K562 (cell line): ENCODE data around the gene SC5D. TPM values are rescaled to one million over a fixed set of nuclear protein-coding genes. Genes with fewer than 3 reads are reported as not detected.

ENCODE experiments used
- ATAC-seq: fragments of 200-7000 bp; cut with Tn5 transposase; 3 replicates; pipeline ENCODE4 v1.9.1; 2020; ENCODE audit warnings: moderate library complexity
- BruUV-seq: library from RNA; stranded (reverse); fragments of 400-500 nt; replicated peaks from 2 replicates; lab custom pipeline; 2021; lab: Mats Ljungman, UMichigan
- CTCF ChIA-PET: fragments of 300-600 bp; formaldehyde crosslinking; extraction: SDS; loops from one replicate; lab custom pipeline; 2021; ENCODE audit warnings: low intra/inter-chr PET ratio; lab: Yijun Ruan, JAX
- POLR2A ChIA-PET: fragments of 300-600, 350-650 bp; sonication (Branson Sonifier 250); formaldehyde crosslinking; extraction: SDS; loops from one replicate; lab custom pipeline; 2021; ENCODE audit warnings: antibody characterized with exemption, inconsistent platforms; lab: Yijun Ruan, JAX
- DNase-seq, 4 experiments: peaks; one replicate each; pipeline versions ENCODE4 v3.0.0 to v3.0.0-alpha.2; 2011 to 2018; ENCODE audit warnings: low spot score in 3 of 4, mixed read lengths in 3 of 4; ENCODE audit errors: extremely low read depth in 1 of 4
- FAIRE-seq: peaks from 2 replicates; lab custom pipeline; 2011; peaks lifted over from hg19 to GRCh38; lab: Jason Lieb, UNC
- H2AFZ ChIP-seq: 2 replicates; pipeline ENCODE4 v1.6.0; 2011; ENCODE audit warnings: low read depth, low read length, control low read depth, inconsistent platforms
- H3K27ac ChIP-seq: fragments of 200-600 bp; 3 replicates; pipeline ENCODE4 v1.8.0; 2011; ENCODE audit warnings: low read depth, mild to moderate bottlenecking, control low read depth, inconsistent platforms, low read length, moderate library complexity, mixed read lengths; ENCODE audit errors: extremely low read depth
- H3K27me3 ChIP-seq, 2 experiments: fragments of 300-600 bp in 1 of 2; 2 replicates in 1 of 2; 3 replicates in 1 of 2; pipeline versions ENCODE4 v1.6.0 to v1.8.0; 2011; ENCODE audit warnings: inconsistent platforms in 2 of 2, low read length in 2 of 2, mild to moderate bottlenecking in 1 of 2, mixed read lengths in 1 of 2, moderate library complexity in 1 of 2; ENCODE audit not compliant: control insufficient read depth in 2 of 2, insufficient read depth in 2 of 2
- H3K36me3 ChIP-seq: fragments of 300-600 bp; 3 replicates; pipeline ENCODE4 v1.8.0; 2011; ENCODE audit warnings: mild to moderate bottlenecking, low read length, inconsistent platforms; ENCODE audit not compliant: control insufficient read depth, insufficient read depth
- H3K4me1 ChIP-seq, 2 experiments: fragments of 200-600 bp in 1 of 2; replicated peaks in 1 of 2; 2 replicates in 1 of 2; 3 replicates in 1 of 2; pipeline versions ENCODE4 v1.5.1 to v1.8.0; 2011; ENCODE audit warnings: inconsistent platforms in 2 of 2, low read length in 2 of 2, mild to moderate bottlenecking in 1 of 2, mixed read lengths in 1 of 2, moderate library complexity in 1 of 2; ENCODE audit not compliant: control insufficient read depth in 2 of 2, insufficient read depth in 2 of 2
- H3K4me2 ChIP-seq: 2 replicates; pipeline ENCODE4 v1.6.1; 2011; ENCODE audit warnings: low read length, control low read depth, inconsistent platforms, mixed read lengths; ENCODE audit not compliant: insufficient read depth
- H3K4me3 ChIP-seq: fragments of 200-600 bp; sonication (generic), shearing (Covaris generic); 2 replicates; pipeline ENCODE4 v1.5.1; 2016; ENCODE audit warnings: control low read depth, inconsistent platforms
- H3K79me2 ChIP-seq: fragments of 200-600 bp; 3 replicates; pipeline ENCODE4 v1.8.0; 2011; ENCODE audit warnings: low read length, inconsistent platforms; ENCODE audit not compliant: control insufficient read depth, insufficient read depth
- H3K9ac ChIP-seq, 2 experiments: 2 replicates each; pipeline versions ENCODE4 v1.6.0 to v1.6.1; 2011; ENCODE audit warnings: low read depth in 2 of 2, low read length in 2 of 2, control low read depth in 1 of 2, inconsistent platforms in 1 of 2, mild to moderate bottlenecking in 1 of 2, mixed read lengths in 1 of 2; ENCODE audit not compliant: insufficient read depth in 1 of 2
- H3K9me1 ChIP-seq: one replicate; pipeline ENCODE4 v1.6.0; 2011; ENCODE audit warnings: inconsistent platforms, mild to moderate bottlenecking, low read length, moderate library complexity; ENCODE audit not compliant: control insufficient read depth, insufficient read depth
- H3K9me3 ChIP-seq: replicated peaks from 2 replicates; pipeline ENCODE4 v1.5.1; 2011; ENCODE audit warnings: low read depth, low read length, inconsistent platforms; ENCODE audit not compliant: control insufficient read depth, insufficient read depth
- H4K20me1 ChIP-seq: replicated peaks from 2 replicates; pipeline ENCODE4 v1.6.1; 2011; ENCODE audit warnings: low read length, inconsistent platforms, mixed read lengths; ENCODE audit not compliant: control insufficient read depth, insufficient read depth
- ARNT ChIP-seq, 2 experiments: fragments of 450-650 bp; IDR thresholded peaks; 2 replicates each; pipeline ENCODE4 v1.6.1; 2016; ENCODE audit warnings: mild to moderate bottlenecking in 1 of 2
- BCOR ChIP-seq: fragments of 450-650 bp; IDR thresholded peaks from 2 replicates; pipeline ENCODE4 v1.6.1; 2016
- DACH1 ChIP-seq: fragments of 450-650 bp; IDR thresholded peaks from 2 replicates; pipeline ENCODE4 v1.6.1; 2018; ENCODE audit not compliant: partially characterized antibody
- DEAF1 ChIP-seq: fragments of 450-650 bp; formaldehyde crosslinking; IDR thresholded peaks from 2 replicates; pipeline ENCODE4 v1.4.0; 2020; ENCODE audit warnings: mild to moderate bottlenecking, moderate library complexity
- ETS1 ChIP-seq: conservative IDR thresholded peaks from 2 replicates; pipeline ENCODE4 v1.6.1; 2011; ENCODE audit warnings: low read depth, mild to moderate bottlenecking, low read length; ENCODE audit not compliant: control insufficient read depth
- IRF9 ChIP-seq: fragments of 450-650 bp; IDR thresholded peaks from 2 replicates; pipeline ENCODE4 v1.6.1; 2016; ENCODE audit warnings: missing biosample characterization, missing genetic modification characterization
- NFATC3 ChIP-seq: fragments of 450-650 bp; IDR thresholded peaks from 2 replicates; pipeline ENCODE4 v1.6.1; 2017; ENCODE audit warnings: mild to moderate bottlenecking
- ZBTB5 ChIP-seq: fragments of 450-650 bp; IDR thresholded peaks from 2 replicates; pipeline ENCODE4 v1.6.1; 2017; ENCODE audit warnings: antibody characterized with exemption
- WGBS: fragments of 100-300 bp; shearing (Covaris generic); methylation state at CpG from one replicate; pipeline ENCODE4 v1.1.6; 2016; ENCODE audit warnings: low coverage, mixed read lengths; ENCODE audit not compliant: insufficient coverage; ENCODE audit errors: missing lambda C conversion rate; 5-methylcytosine and 5-hydroxymethylcytosine counted together
- in situ Hi-C: fragments of 300-500 bp; cut with MboI; formaldehyde crosslinking; loops from 4 replicates; pipeline ENCODE4 v1.15.0; 2018; ENCODE audit warnings: inconsistent platforms, mixed read lengths
- intact Hi-C: fragments of 100-400 bp; cut with micrococcal nuclease; formaldehyde crosslinking; loops from 2 replicates; pipeline ENCODE4 v1.14.2; 2022
- polyA plus RNA-seq, 8 experiments: library from polyadenylated mRNA; depleted of rRNA in 4 of 8; stranded (reverse) in 5 of 8; unstranded in 3 of 8; fragments of >200 nt; fragmentation: Nextera tagmentation in 2 of 8; fragmentation: Illumina TruSeq in 1 of 8; extraction: Ambion mirVana in 2 of 8; extraction: Trizol in 1 of 8; gene quantifications; 2 replicates each; pipeline versions ENCODE4 v1.2.1 to v1.2.3, GENCODE V29; 2011 to 2014; ENCODE audit warnings: inconsistent platforms in 1 of 8, missing spikeins in 1 of 8
- total RNA-seq, 7 experiments: library from RNA; depleted of rRNA in 6 of 7; stranded (reverse); fragments of >200 nt in 6 of 7; fragmentation: Illumina TruSeq in 2 of 7; extraction: Trizol in 2 of 7; gene quantifications; 2 replicates each; pipeline versions ENCODE4 v1.2.1 to v1.2.3, GENCODE V29; 2011 to 2021; ENCODE audit warnings: low replicate concordance in 1 of 7

SC5D gene
- total and polyA plus RNA-seq, 9 of the 15 experiments (the other 6 are each of a cell fraction or from before 2014, with no cell fraction given) = 7.6 to 84.0 (median 17.4) TPM

- no peak overlapping the region for H3K9ac ChIP-seq
- CTCF ChIA-PET = no interaction called here
- no peak overlapping the region for H3K4me2 ChIP-seq
- H3K36me3 ChIP-seq = no peaks in the 10 kb centered on the region
- ATAC-seq (no peak), FAIRE-seq (no peak), DNase-seq (no peak)
- H2AFZ ChIP-seq = no peak overlapping the region
- BruUV-seq = no TSS peak
- 2% methylated on average over 4 of the region's 4 CpGs for WGBS
- H3K27me3 ChIP-seq = peaks cover 5 to 8% of the 10 kb centered on the region in 2 experiments; a peak in 3 of 5 replicates
- no peak for TF ChIP-seq ARNT (IDR thresholded peaks at IDR 0.05)
- TF ChIP-seq IRF9 (tag) = no peak
- no peaks in the 10 kb centered on the region for H3K9me1 ChIP-seq
- no peaks in the 10 kb centered on the region for H3K4me1 ChIP-seq
- H4K20me1 ChIP-seq = no peaks in the 10 kb centered on the region; the same call in 1 of the 2 replicates
- no peaks in the 10 kb centered on the region for H3K9me3 ChIP-seq
- H3K27ac ChIP-seq = no peak overlapping the region
- intact Hi-C loops (no loop called here), in situ Hi-C loops (no loop called here)
- no peak overlapping the region for H3K4me3 ChIP-seq
- POLR2A ChIA-PET = no interaction called here
- no peaks in the 10 kb centered on the region for H3K79me2 ChIP-seq
Measured at GRCh38 chr11:121341609-121342008, 49.0 kb downstream of the SC5D start.

GRCh38 chr11:121344824-121345223 lies 52.3 kb downstream of the SC5D start:
- no TSS peak for BruUV-seq
- H3K9me1 ChIP-seq = no peaks in the 10 kb centered on the region
- no peak overlapping the region for H3K4me2 ChIP-seq
- no peaks in the 10 kb centered on the region for H4K20me1 ChIP-seq
- H3K9me3 ChIP-seq = no peaks in the 10 kb centered on the region
- H3K79me2 ChIP-seq = no peaks in the 10 kb centered on the region
- H3K27ac ChIP-seq = no peak overlapping the region
- no peak overlapping the region for H3K4me3 ChIP-seq
- H3K36me3 ChIP-seq = no peaks in the 10 kb centered on the region
- no peak for ATAC-seq
- no peaks in the 10 kb centered on the region for H3K4me1 ChIP-seq
- FAIRE-seq = no peak
- H3K9ac ChIP-seq = no peak overlapping the region
- ChIA-PET CTCF (no interaction called here), POLR2A (no interaction called here)
- in situ Hi-C loops = no loop called here
- H3K27me3 ChIP-seq = peaks cover 5 to 11% of the 10 kb centered on the region in 2 experiments; a peak in 3 of 5 replicates
- intact Hi-C loops = no loop called here
- no peak overlapping the region for H2AFZ ChIP-seq
- DNase-seq = no peak
- no peak for TF ChIP-seq ZBTB5
- TF ChIP-seq ETS1 = no peak
- TF ChIP-seq DEAF1 = no peak
- no peak for TF ChIP-seq NFATC3
- no peak for TF ChIP-seq BCOR
- no peak for TF ChIP-seq DACH1
